Fibroblast of skin of left biceps (primary cell): ENCODE data around the gene ACOXL.
"Not testable (repeated sequence)": the region's sequence is repeated elsewhere in the genome, so short reads cannot be mapped to it uniquely, and the experiment has no call there.

Experiments
- DNase-seq, 2 experiments: peaks; one replicate each; pipeline ENCODE4 v3.0.0-alpha.2; 2013; ENCODE audit warnings: low read depth in 2 of 2

ACOXL gene

DNA sequence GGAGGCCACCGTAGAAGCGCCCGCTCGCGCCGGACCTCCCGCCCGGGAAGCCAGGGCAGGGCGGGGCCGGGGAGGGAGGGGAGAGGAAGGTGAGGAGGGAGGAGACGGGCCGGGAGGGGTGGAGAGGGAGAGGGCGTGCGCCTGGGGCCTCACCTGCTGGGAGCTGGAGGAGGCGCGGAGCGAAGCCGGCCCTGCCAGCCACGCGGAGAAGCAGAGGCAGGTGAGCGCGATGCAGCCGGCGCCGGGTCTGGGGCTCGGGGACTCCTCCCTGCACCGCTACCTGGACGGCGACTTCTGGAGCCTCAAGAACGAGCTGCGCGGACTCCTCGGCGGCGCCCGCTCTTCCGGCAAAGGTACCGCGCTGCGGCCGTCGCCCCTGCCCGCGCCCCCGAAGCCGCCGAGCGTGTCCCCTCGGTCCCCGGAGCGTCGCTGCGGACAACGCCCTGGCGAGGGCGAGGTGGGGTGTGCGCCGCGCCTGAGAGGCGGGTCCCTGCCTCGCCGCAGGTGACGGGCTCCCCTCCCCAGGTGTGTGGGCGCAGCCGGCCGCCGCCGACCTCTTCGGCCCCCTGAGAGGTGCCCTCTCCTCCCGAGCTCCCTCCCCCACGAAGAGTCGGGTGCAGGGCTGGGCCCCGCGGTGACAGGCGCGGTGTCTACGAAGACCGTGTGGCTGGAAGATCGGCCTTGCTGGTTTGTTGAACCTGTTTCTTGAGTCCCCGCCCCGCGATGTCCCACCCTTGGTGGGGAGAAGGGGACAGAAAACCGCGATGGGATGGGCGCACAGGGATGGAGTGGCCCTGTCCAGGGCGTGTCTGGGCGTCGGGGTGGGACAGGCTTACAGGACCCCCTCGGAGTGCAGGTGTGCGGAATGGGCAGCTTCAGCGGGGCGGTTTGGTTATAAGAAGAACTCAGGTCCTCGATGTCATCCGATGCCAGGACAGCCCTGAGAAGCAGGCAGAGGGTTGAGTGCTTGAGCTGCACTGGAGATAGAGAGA, at the start of gene ACOXL:
ACOXL (plus strand) TSS at position 152 of the 992 bp plus-strand sequence. CDS start 35,817 bp downstream, outside the sequence.
- DNase-seq = no peak

DNA sequence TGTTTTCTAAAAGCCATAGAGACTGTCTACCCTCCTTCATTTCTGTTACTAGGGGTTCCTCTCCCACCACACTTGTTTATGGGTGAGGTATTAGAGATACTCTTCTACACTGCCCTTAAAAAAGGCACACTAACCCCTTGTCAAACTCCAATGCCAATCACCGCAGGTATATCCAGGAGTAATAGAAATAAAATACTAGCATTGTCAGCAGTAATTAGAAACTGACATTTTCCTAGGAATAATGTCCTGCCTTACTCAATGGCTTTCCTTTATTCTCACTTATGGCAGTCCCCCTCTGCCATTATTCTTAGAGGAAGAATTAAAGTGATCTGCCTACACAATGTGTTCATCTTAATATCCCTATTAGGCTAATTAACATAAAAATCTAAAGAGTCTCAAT, 49.5 kb upstream of the ACOXL start:
- no peak for DNase-seq

DNA sequence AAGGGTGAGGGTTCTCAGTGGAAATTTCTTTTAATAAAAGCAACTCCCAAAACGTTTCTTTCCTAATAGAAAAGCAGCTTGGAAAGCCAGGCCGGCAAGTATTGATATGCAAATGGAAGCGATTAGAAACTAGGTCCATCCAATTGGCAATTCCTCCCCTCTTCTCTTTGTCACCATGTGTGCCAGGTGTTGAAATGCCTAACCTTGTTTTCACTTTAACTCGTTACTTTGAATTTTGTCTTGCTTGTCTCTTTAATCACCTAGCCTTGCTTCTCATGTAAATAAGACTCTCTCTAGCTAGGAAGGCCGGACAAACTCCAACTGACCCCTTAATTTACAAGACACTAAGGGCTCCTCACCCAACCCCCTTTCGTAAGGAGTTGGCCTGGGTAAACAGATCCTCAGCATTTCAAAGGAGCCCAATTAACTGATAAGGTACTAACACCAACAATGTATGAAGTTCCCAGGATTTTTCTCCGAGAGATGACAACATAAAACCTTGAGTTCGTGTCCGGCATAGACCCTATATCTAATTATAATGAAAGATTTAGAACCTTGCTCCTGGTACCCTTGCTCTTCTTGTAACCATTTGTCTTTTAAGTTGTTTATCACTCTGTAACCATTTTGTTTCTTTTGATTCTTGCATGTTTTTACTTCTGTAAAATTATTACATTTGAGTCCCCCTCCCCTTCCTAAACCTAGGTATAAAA, 44.4 kb upstream of the ACOXL start:
- DNase-seq = not testable (repeated sequence)

DNA sequence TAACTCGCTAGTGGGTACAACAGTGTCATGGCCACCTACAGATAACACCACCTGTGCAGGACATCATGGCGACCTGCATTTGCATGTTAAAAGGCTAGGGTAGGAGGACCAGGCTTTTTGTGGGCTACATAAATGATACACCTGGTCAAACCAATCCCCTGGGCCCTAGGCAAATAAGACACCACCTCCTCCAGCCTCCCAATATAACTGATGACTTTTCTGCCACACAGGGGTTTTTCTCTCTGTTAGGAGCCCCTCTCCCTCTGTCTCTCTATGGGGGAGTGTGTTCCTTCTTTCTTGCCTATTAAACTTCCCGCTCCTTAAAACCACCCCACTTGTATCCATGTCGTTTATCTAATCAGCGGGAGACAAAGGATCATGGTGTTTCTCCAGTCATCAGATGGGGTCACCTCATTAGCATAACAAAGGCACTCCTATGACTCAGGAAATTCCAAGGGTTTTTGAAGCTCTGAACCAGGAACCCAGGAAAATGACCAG, 43.7 kb upstream of the ACOXL start:
- DNase-seq = no peak

DNA sequence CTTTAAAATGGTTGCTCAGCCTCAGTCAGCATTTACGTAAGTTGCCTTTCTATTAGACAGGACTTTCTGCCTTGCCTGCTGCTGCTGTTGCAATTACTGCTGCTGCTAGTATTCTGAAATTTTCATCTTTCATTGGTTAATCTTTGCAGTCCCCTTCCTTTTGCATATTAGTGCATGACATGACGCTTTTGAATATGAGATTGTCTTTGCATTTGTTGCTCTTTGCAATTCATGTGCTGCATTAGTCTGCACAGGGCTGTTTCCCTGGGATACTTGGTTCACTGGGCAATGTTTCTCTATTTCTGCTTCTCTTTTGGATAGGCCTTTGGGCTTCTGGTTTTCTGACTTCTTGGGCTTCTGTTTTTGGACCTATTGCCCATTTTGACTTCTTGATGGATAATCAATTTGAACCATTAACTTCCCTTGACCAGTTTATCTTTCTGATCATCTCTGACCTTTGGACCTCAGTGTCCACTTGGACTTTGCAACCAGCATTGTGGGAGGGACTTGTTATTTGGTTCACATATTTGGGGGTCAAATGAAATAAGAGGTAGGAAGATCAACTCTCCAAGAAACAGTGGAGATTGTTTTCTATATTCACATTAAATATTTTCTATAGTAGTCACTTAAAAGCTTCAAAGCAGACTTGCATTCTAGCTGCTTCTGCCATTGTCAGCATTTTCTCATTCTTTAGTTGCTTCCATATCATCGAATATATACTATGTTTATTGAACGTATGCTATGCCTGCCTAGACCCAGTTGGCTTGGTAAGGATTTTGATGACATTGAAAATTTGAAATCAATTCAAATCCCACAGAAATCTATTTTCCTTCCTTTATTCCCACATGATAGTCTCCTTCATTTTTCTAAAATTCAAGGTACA, 42.0 kb upstream of the ACOXL start:
- no peak for DNase-seq

DNA sequence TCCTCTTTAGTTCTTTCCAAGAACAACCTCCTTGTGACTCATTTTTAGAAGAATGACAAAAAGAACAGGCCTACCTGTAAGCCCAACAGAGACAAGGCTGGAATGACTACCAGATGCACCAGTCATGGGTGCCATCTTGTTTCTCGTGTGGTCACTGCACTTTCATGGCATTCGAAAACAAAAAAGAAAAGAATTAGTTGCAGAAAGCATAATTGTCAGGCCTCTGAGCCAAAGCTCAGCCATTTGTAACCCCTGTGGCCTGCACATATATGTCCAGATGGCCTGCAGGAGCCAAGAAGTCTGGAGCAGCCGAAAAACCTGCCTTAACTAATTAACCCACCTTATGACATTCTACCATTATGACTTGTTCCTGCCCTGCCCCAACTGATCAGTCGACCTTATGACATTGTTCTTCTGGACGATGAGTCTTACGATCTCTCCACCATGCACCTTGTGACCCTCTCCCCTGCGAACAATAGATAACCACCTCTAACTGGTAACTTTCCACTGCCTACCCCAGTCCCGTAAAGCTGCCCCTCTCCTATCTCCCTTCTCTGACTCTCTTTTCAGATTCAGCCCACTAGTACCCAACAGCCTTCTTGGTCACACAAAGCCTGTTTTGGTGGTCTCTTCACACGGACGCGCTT, 40.6 kb upstream of the ACOXL start:
- DNase-seq = no peak

DNA sequence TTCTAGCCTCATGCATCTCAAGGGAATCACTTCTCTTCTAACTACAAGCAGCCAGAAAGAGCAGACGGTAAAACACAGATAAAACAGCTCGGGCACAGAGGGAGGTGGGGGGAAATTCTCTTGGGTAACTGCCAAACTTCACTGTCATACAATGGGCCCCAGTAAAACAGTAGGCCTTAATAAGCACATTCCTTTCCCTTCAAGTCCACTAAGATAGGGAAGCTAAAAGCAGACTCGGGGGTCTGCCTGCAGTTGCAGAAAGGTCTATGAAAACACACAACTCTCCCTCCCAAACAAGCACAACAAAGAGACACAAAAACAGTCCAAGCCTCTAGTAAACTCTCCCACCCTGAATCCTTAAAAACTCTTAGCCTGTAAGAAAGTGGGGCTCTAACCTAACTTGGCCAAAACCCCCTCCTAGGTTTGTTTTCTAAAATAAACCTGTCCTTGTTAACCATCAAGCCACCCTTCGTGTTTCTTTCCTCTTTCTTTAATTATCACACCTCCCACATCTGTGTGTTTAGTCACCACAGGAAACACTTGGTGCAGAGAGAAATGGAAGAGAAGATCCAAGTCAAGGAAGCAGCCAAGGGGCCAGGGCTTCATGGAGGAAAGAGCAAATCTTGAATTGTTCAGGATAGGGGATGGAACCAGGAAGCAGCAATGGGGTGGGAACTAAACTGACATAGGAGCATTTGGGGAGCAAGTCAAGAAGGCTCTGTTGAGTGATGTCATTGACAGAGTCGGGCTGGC, 37.1 kb upstream of the ACOXL start:
- not testable (repeated sequence) for DNase-seq

DNA sequence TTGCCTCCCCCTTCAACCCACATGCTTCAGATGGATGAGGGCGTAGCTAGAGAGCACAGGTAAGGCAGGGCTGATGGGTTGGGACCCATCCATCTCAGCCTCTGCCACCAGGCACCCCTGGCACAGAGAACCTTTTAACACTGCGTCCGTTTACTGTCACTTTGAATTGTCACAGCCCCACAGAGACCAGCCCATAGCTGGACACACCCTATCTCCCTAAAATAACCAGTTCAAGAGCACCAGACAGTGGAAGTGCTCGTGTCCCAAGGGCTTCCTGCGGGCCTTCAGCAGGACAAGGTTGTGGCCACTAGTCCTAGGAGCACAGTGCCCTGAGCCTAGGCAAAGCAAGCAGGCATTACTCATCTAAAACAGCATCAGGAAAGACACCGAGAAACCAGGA, 34.1 kb upstream of the ACOXL start:
- not testable (repeated sequence) for DNase-seq

DNA sequence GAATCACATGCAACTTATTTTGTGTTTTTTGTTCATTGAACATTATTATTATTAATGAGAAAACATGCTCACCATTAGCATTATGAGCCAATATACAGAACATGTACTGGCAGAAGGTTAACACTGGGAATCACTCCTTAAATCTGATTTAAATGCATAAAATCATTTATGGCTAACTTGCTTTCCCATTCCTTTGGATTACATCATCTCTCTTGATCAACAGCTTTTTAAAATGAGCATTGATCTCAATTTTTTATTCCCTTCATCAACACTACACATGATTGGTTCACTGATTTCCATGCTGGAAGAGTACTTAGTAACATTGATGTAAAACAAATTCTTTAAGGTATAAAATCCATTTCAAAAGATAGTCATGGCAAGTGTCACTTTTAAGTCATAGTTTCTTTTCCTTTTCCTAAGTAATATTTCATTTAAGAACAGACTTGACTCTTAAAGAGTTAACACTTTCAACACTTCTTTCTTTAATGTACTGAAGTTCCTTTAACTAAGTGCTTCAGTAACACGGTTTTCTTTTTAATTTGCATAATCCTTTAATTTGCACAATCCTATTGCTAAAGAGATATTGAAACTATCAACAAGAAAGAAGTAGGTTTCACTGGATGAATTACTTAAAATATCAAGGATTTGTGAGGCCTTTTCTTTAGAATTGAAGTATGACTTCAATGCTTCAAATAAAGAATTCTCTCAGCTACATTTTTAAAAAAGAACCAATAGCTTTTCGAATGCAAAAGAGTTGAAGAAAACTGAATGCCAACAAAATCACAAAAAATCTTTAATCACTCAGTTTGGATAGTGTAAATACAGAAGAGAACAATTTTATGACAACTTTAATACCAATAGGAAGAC, 29.6 kb upstream of the ACOXL start:
- DNase-seq = no peak

DNA sequence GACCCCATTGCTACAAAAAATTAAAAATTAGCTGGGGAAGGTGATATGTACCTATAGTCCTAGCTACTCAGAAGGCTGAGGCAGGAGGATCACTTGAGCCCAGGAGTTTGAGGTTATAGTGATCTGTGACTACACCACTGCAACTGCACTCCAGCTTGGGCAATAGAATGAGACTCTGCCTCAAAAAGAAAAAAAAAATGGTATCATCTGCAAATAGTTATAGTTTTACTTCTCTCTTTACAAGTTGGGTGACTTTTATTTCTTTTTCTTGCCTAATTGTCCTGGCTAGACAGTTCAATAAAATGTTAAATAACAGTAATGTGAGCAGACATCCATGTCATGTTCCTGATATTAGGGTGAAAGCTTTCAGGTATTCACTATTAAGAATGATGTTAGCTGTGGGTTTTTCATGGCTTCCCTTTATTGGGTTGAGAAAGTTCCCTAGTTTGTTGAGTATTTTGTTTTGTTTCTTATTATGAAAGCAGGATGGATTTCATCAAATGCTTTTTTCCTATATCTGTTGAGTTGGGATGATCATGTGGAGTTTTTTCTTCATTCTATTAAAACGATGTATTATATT, 24.9 kb upstream of the ACOXL start:
- no peak for DNase-seq

DNA sequence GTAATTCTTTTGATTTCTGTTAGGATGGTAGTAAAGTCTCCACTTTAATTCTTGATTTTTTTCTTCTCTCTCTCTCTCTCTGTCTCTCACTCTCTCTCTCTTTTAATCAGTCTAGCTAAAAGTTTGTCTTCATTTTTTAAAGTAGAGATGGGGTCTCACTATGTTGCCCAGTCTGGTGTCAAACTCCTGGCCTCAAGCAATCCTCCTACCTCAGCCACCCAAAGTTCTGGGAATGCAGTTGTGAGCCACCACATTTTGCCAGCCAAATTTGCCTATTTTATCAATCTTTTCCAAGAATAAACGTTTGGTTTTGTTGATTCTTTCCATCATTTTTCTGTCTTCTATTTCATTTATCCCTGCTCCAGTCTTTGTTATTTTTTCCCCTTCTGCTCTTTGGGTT, 23.9 kb upstream of the ACOXL start:
- DNase-seq = no peak

DNA sequence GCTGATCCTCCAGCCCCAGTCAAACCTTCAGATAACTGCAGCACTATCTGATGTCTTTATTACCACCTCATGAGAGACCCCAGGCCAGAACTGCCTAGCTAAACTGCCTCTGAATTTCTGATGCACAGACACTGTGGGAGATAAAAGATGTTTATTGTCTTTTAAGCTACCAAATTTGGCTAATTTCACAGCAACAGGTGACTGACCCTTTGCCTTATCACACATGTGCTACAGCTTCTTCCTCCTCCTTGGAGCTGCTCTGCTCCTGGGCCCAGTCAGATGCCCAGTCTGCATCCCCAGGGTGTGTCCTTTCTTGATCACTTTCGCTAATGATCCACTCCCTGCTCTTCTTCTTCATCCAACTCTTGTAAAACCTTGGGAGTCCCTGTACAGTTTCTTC, 19.6 kb upstream of the ACOXL start:
- no peak for DNase-seq

DNA sequence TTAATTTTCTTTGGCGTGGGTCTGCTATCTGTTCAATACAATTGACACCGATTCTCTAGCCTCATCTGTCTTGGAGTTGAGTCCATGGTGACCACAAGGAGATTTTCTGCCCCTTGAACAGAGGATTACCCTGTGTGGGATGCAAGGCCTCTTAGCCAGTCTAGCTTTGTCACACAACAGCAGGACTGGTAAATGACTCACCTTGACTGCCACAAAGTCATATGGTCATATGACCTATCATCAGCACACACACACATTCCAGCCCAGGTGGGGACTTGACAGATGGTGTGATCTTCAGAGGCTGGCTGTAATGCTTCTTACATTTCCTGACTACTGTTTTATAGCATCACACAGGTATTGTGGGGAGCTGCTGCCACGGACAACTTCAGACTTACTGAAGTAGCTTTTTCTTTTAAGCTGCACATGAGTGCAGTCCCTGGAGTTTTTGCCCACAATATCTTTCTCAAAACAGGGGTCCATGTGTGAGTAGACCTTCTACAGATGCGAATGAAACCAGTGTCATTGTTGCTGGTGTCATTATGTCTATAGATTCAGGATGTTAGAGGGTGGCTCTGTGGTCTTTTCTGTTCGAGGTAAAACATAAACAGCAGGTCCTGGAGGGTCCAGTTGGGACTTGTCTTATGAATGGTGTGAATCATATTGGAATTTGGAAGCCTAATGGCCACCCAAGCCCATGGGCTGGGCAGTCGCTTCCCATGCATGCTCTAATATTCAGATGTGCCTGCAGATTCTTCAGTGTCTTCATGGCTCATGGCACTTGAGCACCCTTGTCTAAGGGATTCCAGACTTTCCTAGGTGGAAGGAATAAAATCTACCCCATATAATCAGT, 18.6 kb upstream of the ACOXL start:
- no peak for DNase-seq

DNA sequence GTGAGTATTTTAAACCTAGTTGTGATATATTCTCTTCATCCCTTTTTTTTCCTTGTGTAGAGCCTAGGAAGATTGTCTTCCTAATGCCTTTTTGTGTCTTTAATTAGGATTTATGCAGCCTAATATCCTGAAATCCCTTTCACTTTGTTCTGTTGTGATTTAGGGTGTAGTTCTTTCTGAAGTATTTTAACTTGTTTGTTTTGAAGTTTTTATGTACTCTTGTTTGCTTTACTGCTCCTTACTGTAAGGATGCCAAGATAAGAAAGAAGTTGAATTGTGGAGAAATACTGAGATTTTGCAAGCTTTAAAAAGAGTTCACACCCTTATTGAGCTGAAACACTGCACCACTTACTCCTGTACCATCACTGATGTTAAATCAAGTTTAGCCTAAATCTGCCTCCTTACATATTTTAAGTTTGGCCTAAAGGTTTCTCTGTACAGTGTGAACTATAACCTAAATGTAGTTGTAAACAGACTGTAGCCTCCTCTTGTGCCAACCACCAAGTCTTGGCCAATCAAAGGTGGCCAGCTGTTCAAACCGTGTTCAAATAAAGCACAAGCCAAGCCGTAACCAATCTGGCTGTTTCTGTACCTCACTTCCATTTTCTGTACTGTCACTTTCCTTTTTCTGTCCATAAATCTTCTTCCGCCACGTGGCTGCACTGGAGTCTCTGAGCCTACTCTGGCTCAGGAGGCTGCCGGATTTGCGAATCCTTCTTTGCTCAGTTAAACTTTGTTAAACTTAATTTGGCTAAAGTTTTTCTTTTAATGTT, 17.7 kb upstream of the ACOXL start:
- no peak for DNase-seq

DNA sequence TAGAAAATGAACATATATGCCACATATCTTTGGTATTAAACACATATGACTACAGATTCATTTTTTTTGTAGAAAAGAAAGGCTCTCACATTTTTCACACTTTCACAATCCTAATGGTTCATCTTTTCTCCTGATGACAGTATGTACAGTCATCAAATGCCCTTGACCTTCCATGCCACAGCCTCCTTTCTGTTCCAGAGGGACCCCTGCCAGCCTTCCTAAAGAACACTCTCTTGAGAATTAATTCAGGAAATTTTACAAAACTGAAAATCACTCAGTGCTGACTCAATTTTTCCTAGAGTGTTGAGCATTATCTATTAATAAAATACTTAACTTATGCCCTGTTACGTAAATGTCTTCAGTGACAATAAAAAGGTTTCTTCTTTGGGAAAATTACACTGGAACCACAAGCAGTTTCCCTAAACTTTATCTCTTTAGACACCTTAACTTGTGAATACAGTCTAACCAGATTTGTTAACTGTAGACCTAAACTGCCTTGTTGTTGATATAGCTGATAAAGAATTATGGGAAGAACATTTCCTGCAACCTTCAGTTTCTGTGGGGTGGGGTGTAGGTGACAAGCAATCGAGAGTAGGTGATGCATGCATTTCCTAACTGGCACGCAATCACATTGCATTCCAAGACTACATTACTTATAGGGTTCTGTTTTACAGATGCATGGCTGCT, 15.3 kb upstream of the ACOXL start:
- peak in 1 of 2 experiments; percentile 2 for DNase-seq

DNA sequence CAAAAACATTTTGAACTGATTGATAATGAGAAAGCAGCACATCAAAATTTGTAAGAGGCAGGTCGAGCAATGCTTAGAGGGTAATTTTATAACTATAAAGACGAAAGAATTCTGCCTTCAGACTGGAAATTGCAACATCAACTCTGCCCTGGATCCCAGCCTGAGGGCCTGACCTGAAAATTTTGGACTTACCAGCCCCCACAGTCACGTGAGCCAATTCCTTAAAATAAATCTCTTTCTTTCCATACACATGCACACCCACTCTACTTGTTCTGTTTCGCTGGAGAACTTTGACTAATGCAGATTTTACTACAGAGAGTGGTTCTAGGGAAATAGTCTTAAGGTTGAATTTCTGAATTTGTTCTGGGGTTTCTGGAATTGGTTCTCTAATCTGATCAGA, 14.6 kb upstream of the ACOXL start:
- DNase-seq = no peak

DNA sequence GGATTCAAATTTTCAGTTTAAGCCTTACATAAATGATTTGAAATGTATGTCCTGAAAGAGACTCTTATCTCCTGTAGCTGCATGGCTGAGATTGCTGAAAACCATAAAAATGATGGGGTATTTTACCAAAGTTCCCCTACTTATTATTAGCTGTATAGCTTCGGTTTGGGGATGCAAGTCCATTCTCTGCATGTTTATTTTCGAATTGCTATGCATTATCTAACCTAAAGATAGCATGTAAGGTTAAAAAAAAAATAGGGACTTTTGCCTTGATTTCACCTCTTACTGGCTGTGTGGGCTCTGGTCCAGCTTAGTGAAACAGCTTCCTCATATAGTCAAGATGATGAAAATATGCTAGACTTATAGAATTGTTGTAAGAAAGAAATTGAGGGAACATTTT, 14.0 kb upstream of the ACOXL start:
- DNase-seq = no peak
